ENCODE measurements around the gene IVL. TPM values are rescaled to one million over a fixed set of nuclear protein-coding genes. Genes with fewer than 3 reads are reported as not detected.

The IVL gene
- total and polyA plus RNA-seq, 4 donors = 0.22 to 0.52 (median 0.31) TPM; not detected in 1

- WGBS, 2 donors = 71 to 76% methylated on average over 4 of the region's 4 CpGs
- no peak within 1 kb of the TSS for H3K4me3 ChIP-seq
Observed at GRCh38 chr1:152946651-152947256, 38.4 kb downstream of the IVL start, which contains the start of gene SPRR5. TSS of gene SPRR5 (plus strand) at chr1:152947206. CDS start at chr1:152948555, 1,349 bp downstream.

GRCh38 chr1:152951711-152952110, 43.4 kb downstream of the IVL start:
- no peaks in the 10 kb centered on the region for H3K36me3 ChIP-seq (ENCODE audit: control insufficient read depth in 4 of 4, insufficient read depth in 4 of 4, low read length in 4 of 4)
- no peak overlapping the region for H3K4me3 ChIP-seq
- peaks cover 0 to 5% (median 0%) of the 10 kb centered on the region in 3 donors for H3K27me3 ChIP-seq (ENCODE audit: control insufficient read depth in 3 of 3, insufficient read depth in 3 of 3, low read length in 2 of 3)
- TF ChIP-seq, protein P1, sequence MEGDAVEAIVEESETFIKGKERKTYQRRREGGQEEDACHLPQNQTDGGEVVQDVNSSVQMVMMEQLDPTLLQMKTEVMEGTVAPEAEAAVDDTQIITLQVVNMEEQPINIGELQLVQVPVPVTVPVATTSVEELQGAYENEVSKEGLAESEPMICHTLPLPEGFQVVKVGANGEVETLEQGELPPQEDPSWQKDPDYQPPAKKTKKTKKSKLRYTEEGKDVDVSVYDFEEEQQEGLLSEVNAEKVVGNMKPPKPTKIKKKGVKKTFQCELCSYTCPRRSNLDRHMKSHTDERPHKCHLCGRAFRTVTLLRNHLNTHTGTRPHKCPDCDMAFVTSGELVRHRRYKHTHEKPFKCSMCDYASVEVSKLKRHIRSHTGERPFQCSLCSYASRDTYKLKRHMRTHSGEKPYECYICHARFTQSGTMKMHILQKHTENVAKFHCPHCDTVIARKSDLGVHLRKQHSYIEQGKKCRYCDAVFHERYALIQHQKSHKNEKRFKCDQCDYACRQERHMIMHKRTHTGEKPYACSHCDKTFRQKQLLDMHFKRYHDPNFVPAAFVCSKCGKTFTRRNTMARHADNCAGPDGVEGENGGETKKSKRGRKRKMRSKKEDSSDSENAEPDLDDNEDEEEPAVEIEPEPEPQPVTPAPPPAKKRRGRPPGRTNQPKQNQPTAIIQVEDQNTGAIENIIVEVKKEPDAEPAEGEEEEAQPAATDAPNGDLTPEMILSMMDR (IDR thresholded peaks at IDR 0.05; ENCODE audit: control extremely low read depth, extremely low read depth) = no peak
- DNase-seq (no peak), ATAC-seq (ENCODE audit: insufficient read depth, low FRiP score) (no peak)
- H3K9ac ChIP-seq (ENCODE audit: insufficient read depth in 1 of 2, low read length in 2 of 2) = no peak overlapping the region
- H3K4me1 ChIP-seq (ENCODE audit: control insufficient read depth in 5 of 5, insufficient read depth in 5 of 5, low read length in 5 of 5) = no peaks in the 10 kb centered on the region
- no peak overlapping the region for H3K27ac ChIP-seq (ENCODE audit: low read depth in 1 of 2, low read length in 1 of 2)
- WGBS, 2 donors = 77 to 86% methylated on average over 5 of the region's 5 CpGs
- peaks cover 0 to 6% (median 0%) of the 10 kb centered on the region in 4 donors for H3K9me3 ChIP-seq (ENCODE audit: control insufficient read depth in 4 of 4, insufficient read depth in 3 of 4, low read length in 3 of 4)

More at GRCh38 chr1:152946651-152947256, 38.4 kb downstream of the IVL start, which contains the start of gene SPRR5:
- H3K27me3 ChIP-seq (ENCODE audit: control insufficient read depth in 3 of 3, insufficient read depth in 3 of 3, low read length in 2 of 3) = no peaks in the 10 kb centered on the region
- DNase-seq (no peak), ATAC-seq (ENCODE audit: insufficient read depth, low FRiP score) (no peak)
- H3K4me1 ChIP-seq (ENCODE audit: control insufficient read depth in 5 of 5, insufficient read depth in 5 of 5, low read length in 5 of 5) = no peaks in the 10 kb centered on the region
- no peak within 1 kb of the TSS for H3K9ac ChIP-seq (ENCODE audit: insufficient read depth in 1 of 2, low read length in 2 of 2)
- TF ChIP-seq, protein P1 (IDR thresholded peaks at IDR 0.05; ENCODE audit: control extremely low read depth, extremely low read depth) = no peak
- H3K27ac ChIP-seq (ENCODE audit: low read depth in 1 of 2, low read length in 1 of 2) = no peak within 1 kb of the TSS
- peaks cover 0 to 5% (median 0%) of the 10 kb centered on the region in 4 donors for H3K9me3 ChIP-seq (ENCODE audit: control insufficient read depth in 4 of 4, insufficient read depth in 3 of 4, low read length in 3 of 4)
- H3K36me3 ChIP-seq (ENCODE audit: control insufficient read depth in 4 of 4, insufficient read depth in 4 of 4, low read length in 4 of 4) = no peaks in the 10 kb centered on the region

GRCh38 chr1:152953761-152954160, 45.4 kb downstream of the IVL start:
- ATAC-seq (ENCODE audit: insufficient read depth, low FRiP score) = no peak
- no peak for DNase-seq
- peaks cover 0 to 5% (median 0%) of the 10 kb centered on the region in 3 donors for H3K27me3 ChIP-seq (ENCODE audit: control insufficient read depth in 3 of 3, insufficient read depth in 3 of 3, low read length in 2 of 3)
- 72 to 84% methylated on average over 7 of the region's 7 CpGs for WGBS, 2 donors
- TF ChIP-seq, protein P1 (IDR thresholded peaks at IDR 0.05; ENCODE audit: control extremely low read depth, extremely low read depth) = no peak
- no peak overlapping the region for H3K4me3 ChIP-seq
- H3K27ac ChIP-seq (ENCODE audit: low read depth in 1 of 2, low read length in 1 of 2) = no peak overlapping the region
- H3K9me3 ChIP-seq (ENCODE audit: control insufficient read depth in 4 of 4, insufficient read depth in 3 of 4, low read length in 3 of 4) = peaks cover 0 to 4% (median 0%) of the 10 kb centered on the region in 4 donors
- H3K36me3 ChIP-seq (ENCODE audit: control insufficient read depth in 4 of 4, insufficient read depth in 4 of 4, low read length in 4 of 4) = no peaks in the 10 kb centered on the region
- no peak overlapping the region for H3K9ac ChIP-seq (ENCODE audit: insufficient read depth in 1 of 2, low read length in 2 of 2)
- no peaks in the 10 kb centered on the region for H3K4me1 ChIP-seq (ENCODE audit: control insufficient read depth in 5 of 5, insufficient read depth in 5 of 5, low read length in 5 of 5)
